Heart left ventricle (tissue), 16 donors: ENCODE data around the gene SMARCAL1. TPM values are rescaled to one million over a fixed set of nuclear protein-coding genes. Genes with fewer than 3 reads are reported as not detected.

Experiments
- ATAC-seq, 4 donors: fragments of 200-7000 bp; cut with Tn5 transposase; one replicate each; pipeline ENCODE4 v1.9.1; 2020 to 2022; ENCODE audit warnings: moderate library complexity in 4 of 4, mild to moderate bottlenecking in 3 of 4, moderate number of reproducible peaks in 1 of 4
- DNase-seq, 5 donors: peaks; one replicate each; pipeline ENCODE4 v3.0.0-alpha.2; 2020
- H3K27ac ChIP-seq, 12 donors: fragments of 200-600 bp; sonication (generic) in 4 of 12; one replicate each; pipeline versions ENCODE4 v1.5.0 to v1.8.0; 2016 to 2022; ENCODE audit warnings: mild to moderate bottlenecking in 2 of 12
- H3K27me3 ChIP-seq, 9 donors: fragments of 200-600 bp; sonication (generic) in 2 of 9; one replicate each; pipeline versions ENCODE4 v1.5.1 to v1.8.0; 2016 to 2022; ENCODE audit warnings: mild to moderate bottlenecking in 3 of 9
- H3K36me3 ChIP-seq, 9 donors: fragments of 200-600 bp; sonication (generic) in 2 of 9; one replicate each; pipeline versions ENCODE4 v1.5.0 to v1.8.0; 2018 to 2022; ENCODE audit warnings: mild to moderate bottlenecking in 2 of 9
- H3K4me1 ChIP-seq, 12 donors: fragments of 200-600 bp; sonication (generic) in 4 of 12; one replicate each; pipeline versions ENCODE4 v1.5.0 to v1.8.0; 2016 to 2022; ENCODE audit warnings: mild to moderate bottlenecking in 3 of 12
- H3K4me3 ChIP-seq, 12 donors: fragments of 200-600 bp; sonication (generic) in 4 of 12; one replicate each; pipeline versions ENCODE4 v1.5.0 to v1.8.0; 2017 to 2022; ENCODE audit warnings: mild to moderate bottlenecking in 9 of 12, moderate library complexity in 4 of 12
- H3K9me3 ChIP-seq, 12 donors: fragments of 200-600 bp; sonication (generic) in 4 of 12; one replicate each; pipeline versions ENCODE4 v1.5.0 to v1.8.0; 2016 to 2022; ENCODE audit warnings: mild to moderate bottlenecking in 1 of 12
- POLR2A ChIP-seq, 2 donors: fragments of 450-650 bp; IDR thresholded peaks; one replicate each; pipeline ENCODE4 v1.6.1; 2017; ENCODE audit warnings: antibody characterized with exemption in 2 of 2, mild to moderate bottlenecking in 2 of 2, moderate library complexity in 2 of 2
- WGBS, 4 donors: extraction: QIAGEN DNeasy Blood & Tissue Kit in 2 of 4; methylation state at CpG; one replicate each; pipeline versions ENCODE4 v1.1.5 to v1.1.7; 2013 to 2018; 5-methylcytosine and 5-hydroxymethylcytosine counted together
- intact Hi-C, 10 donors: fragments of 100-400 bp; cut with DNase I; formaldehyde crosslinking; loops; one replicate each; pipeline versions ENCODE4 v1.11.1 to v1.14.2; 2022
- polyA plus RNA-seq, 2 donors: library from polyadenylated mRNA; stranded (reverse); fragments of 200-250 nt; gene quantifications; one replicate each; pipeline ENCODE4 v1.2.3, GENCODE V29; 2013
- total RNA-seq, 9 donors: library from RNA; depleted of rRNA in 2 of 9; stranded (reverse); fragments of >200 nt in 2 of 9; fragmentation: NEBNext Ultra II Directional in 3 of 9; extraction: Animal tissue kit (Norgen Biotek cat#: 25700) in 3 of 9; gene quantifications; one replicate each; pipeline versions ENCODE4 v1.1.0 to v1.2.4, GENCODE V29; 2016 to 2023
- TF ChIP-seq, protein P1 (sequence below), 12 donors: fragments of 200-600 bp; sonication (generic) in 4 of 12; IDR thresholded peaks; one replicate each; pipeline versions ENCODE4 v1.5.0 to v1.8.0; 2018 to 2022; ENCODE audit warnings: antibody characterized with exemption in 12 of 12, mild to moderate bottlenecking in 5 of 12
- donor health status: ischemic (EF 13 %, LVEDD 7.1; RV severe dilation, severe dysfunction).
- donor health status: healthy with polysubstance abuse.
- donor health status: DM: no; HTN: yes; CAD: no.
- donor health status: DM: no; HTN: no; CAD: no.
- donor health status: ischemic (EF 25% LVEDD 6.9; RV normal size, moderate dysfunction).
- donor health status: ischemic (EF 25% LVEDD 5.7; RV mildly dilated, moderate dysfunction).
- donor health status: healthy.
- donor health status: DM: yes; HTN: yes; CAD: no.
- donor health status: ischemic (EF 35%, LVEDD 5.7; RV mildly dilated, moderate dysfunction).
- donor health status: nonischemic (EF 11% LVEDD 7.7; RV severe dilation, severe dysfunction).
- donor health status: DM: yes; HTN: yes; CAD: no.
- donor health status: PGD.
- donor health status: ischemic (EF 29% LVEDD 5.4; RV normal size, mild dysfunction).
- donor health status: nonischemic (EF 23%, LVEDD 6.1; RV moderate dilation, normal function).

The SMARCAL1 gene
- total and polyA plus RNA-seq, 11 donors = 5.0 to 17.1 (median 10.6) TPM

DNA sequence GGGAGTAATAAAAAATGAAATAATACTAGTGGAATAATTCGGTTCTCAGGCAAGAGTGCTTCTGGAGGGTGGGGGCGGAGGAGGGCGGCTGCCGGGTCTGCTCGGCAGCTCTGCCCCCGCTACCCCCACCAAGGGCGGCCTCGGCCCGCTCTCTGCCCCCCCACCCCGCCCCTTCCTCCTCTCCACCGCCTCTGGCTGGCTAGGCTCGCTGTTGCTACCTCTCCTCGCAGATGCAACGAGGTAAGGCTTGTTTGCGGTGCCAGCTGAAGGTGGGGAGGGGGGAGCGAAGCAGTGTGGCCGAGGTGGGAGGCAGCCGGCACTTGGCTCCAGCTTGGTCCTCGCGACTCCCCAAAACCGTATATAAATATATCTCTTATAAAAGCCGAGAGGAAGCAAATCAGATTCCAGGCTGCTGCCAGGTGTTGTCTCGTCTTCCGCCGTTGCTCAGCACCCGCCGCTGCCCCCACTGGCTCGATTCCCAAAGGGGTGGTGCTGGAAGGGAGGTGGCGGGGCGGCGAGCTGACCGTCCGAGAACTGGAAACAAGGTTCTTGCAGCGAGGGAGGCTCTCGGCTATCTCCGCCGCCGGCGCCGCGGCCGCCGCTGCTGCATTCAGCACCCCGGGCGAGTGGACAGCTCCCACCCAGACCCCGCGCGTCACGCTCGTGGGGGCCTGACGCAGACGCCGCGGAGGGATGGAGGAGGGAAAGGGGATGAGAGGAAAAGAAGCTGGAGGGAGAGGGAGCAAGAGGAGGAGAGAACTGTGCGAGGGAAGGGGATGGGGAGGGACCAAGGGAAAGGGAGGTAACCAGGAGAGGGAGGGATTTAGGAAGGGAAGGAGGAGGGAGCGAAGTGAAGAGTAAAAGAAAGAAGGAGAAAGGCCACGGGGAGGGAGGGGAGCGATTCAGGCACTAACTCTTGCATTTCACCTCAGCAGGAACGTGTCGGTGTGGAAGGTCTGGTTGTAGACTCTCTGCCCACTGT lies 40.3 kb upstream of the SMARCAL1 start, which contains the start of gene MARCHF4:
Gene MARCHF4, minus strand, starts transcription at position 763 of the 982 bp plus-strand sequence. CDS start 2,223 bp downstream, outside the sequence.
- no peaks in the 10 kb centered on the region for H3K36me3 ChIP-seq
- 1 to 2% (median 2%) methylated on average over 56 to 60 of the region's 60 CpGs for WGBS, 4 donors
- TF ChIP-seq, protein P1, sequence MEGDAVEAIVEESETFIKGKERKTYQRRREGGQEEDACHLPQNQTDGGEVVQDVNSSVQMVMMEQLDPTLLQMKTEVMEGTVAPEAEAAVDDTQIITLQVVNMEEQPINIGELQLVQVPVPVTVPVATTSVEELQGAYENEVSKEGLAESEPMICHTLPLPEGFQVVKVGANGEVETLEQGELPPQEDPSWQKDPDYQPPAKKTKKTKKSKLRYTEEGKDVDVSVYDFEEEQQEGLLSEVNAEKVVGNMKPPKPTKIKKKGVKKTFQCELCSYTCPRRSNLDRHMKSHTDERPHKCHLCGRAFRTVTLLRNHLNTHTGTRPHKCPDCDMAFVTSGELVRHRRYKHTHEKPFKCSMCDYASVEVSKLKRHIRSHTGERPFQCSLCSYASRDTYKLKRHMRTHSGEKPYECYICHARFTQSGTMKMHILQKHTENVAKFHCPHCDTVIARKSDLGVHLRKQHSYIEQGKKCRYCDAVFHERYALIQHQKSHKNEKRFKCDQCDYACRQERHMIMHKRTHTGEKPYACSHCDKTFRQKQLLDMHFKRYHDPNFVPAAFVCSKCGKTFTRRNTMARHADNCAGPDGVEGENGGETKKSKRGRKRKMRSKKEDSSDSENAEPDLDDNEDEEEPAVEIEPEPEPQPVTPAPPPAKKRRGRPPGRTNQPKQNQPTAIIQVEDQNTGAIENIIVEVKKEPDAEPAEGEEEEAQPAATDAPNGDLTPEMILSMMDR (IDR thresholded peaks at IDR 0.05) = no peak
- no peak for TF ChIP-seq POLR2A (IDR thresholded peaks at IDR 0.05)
- peak; percentile 63 to 87 (median 70) for DNase-seq
- peak within 1 kb of the TSS in 1 of 12 donors; percentile 62 for H3K27ac ChIP-seq
- H3K9me3 ChIP-seq = no peaks in the 10 kb centered on the region
- peaks cover 8 to 68% (median 29%) of the 10 kb centered on the region in 9 donors for H3K27me3 ChIP-seq
- peaks cover 0 to 22% (median 13%) of the 10 kb centered on the region in 12 donors for H3K4me1 ChIP-seq
- intact Hi-C loops = no loop called here
- ATAC-seq = peak in 3 of 4 donors; percentile 87 to 93 (median 89)
- H3K4me3 ChIP-seq = peak within 1 kb of the TSS in 10 of 12 donors; percentile 2 to 46 (median 35)

DNA sequence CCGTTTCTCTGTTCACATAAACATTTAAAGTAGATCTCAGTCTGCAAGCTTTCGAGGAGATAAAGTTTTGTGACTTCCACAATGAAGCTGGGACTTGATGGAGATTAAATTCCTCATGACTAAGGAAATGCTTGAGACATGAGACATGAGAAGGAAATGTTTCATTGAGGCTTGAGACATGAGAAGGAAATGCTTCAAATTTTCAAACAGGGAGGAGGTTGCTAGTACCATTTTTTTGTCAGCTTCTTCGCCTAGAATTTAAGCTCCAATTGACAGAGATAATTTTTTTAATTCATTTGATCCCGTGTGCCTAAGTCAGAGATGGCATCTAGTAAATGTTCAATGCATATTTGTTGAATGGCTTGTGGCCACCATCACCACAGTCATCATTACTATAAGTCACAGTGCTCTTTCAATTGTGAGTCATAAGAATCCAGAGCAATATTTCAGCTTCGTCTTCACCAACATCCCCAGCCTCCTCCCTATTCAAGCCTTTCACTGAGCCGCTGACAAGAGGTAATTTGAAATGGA lies 39.5 kb upstream of the SMARCAL1 start:
- DNase-seq = no peak
- Histone ChIP-seq H3K9me3 (no peaks in the 10 kb centered on the region), H3K27ac (peak overlapping the region in 1 of 12 donors; percentile 62), H3K4me3 (no peak overlapping the region), H3K36me3 (no peaks in the 10 kb centered on the region), H3K4me1 (peaks cover 0 to 22% (median 13%) of the 10 kb centered on the region in 12 donors), H3K27me3 (peaks cover 8 to 69% (median 29%) of the 10 kb centered on the region in 9 donors)
- ATAC-seq = no peak
- 16 to 21% (median 18%) methylated on average over 6 of the region's 6 CpGs for WGBS, 4 donors
- TF ChIP-seq POLR2A (IDR thresholded peaks at IDR 0.05) = no peak
- TF ChIP-seq, protein P1 (IDR thresholded peaks at IDR 0.05) = no peak
- intact Hi-C loops = no loop called here

DNA sequence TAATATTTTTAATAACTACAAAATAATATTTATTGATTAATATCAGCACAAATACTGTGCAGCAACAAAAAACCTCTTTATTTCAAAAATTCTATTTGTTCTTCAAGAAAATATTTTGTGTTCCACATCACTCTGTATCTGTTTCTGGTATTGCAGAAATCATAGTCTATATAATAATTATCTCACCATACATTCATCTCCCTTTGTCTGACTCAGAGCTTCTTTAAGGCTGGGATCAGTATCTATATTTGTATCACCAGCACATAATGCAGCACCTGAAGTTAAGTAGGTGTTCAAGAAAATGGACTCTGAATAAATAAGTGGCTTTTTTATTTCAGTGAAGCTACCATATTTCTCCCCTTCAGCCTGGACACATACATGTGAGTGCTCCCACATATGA lies 38.4 kb upstream of the SMARCAL1 start:
- Histone ChIP-seq H3K27ac (no peak overlapping the region), H3K4me1 (peaks cover 0 to 22% (median 13%) of the 10 kb centered on the region in 12 donors), H3K4me3 (no peak overlapping the region), H3K27me3 (peaks cover 8 to 66% (median 29%) of the 10 kb centered on the region in 9 donors), H3K9me3 (no peaks in the 10 kb centered on the region), H3K36me3 (no peaks in the 10 kb centered on the region)
- ATAC-seq (no peak), DNase-seq (no peak)
- intact Hi-C loops = no loop called here
- TF ChIP-seq, protein P1 (IDR thresholded peaks at IDR 0.05) = no peak
- TF ChIP-seq POLR2A (IDR thresholded peaks at IDR 0.05) = no peak

DNA sequence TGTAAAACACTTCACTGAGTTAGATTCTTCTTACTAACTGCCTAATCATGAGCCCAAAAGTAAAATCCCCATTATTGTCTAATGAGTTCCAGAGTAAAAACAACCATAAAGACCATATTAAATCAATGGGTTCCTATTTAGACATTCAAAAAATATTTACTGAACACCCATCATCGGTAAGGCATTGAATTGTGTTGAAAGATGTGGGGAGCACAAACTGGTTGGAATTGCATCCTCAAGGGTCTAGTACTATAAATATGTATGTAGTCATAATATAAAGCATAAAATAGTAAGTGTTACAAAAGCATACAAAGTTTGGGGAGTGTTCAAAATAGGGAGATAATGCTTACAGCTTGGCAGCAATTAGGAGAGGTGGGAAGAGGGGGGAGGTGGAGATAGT lies 37.0 kb upstream of the SMARCAL1 start:
- Histone ChIP-seq H3K9me3 (no peaks in the 10 kb centered on the region), H3K27me3 (peaks cover 8 to 58% (median 20%) of the 10 kb centered on the region in 9 donors), H3K36me3 (no peaks in the 10 kb centered on the region), H3K4me3 (no peak overlapping the region), H3K27ac (no peak overlapping the region), H3K4me1 (peaks cover 0 to 22% (median 13%) of the 10 kb centered on the region in 12 donors)
- intact Hi-C loops = no loop called here
- DNase-seq (no peak), ATAC-seq (no peak)
- WGBS, 4 donors = 76 to 82% (median 77%) methylated on average over 1 of the region's 1 CpG
- TF ChIP-seq POLR2A (IDR thresholded peaks at IDR 0.05) = no peak
- TF ChIP-seq, protein P1 (IDR thresholded peaks at IDR 0.05) = no peak
